Mesodermal cell (in vitro differentiated cells): ENCODE measurements around the gene JMJD1C.

ENCODE experiments used
- H3K27ac ChIP-seq: 2 replicates; pipeline ENCODE4 v1.7.0; 2013; ENCODE audit warnings: mild to moderate bottlenecking, low read depth, low read length, moderate library complexity; ENCODE audit not compliant: severe bottlenecking
- H3K36me3 ChIP-seq: 2 replicates; pipeline ENCODE4 v1.7.1; 2013; ENCODE audit warnings: mild to moderate bottlenecking, low read length, moderate library complexity; ENCODE audit not compliant: control insufficient read depth, insufficient read depth
- H3K4me1 ChIP-seq: one replicate; pipeline ENCODE4 v1.7.1; 2013; ENCODE audit warnings: mild to moderate bottlenecking, low read length; ENCODE audit not compliant: insufficient read depth, control insufficient read depth, poor library complexity, severe bottlenecking
- H3K4me3 ChIP-seq: 2 replicates; pipeline ENCODE4 v1.7.0; 2013; ENCODE audit warnings: low read length, control low read depth, mild to moderate bottlenecking; ENCODE audit not compliant: insufficient read depth, poor library complexity, severe bottlenecking; ENCODE audit errors: extremely low read depth
- H3K9me3 ChIP-seq: 2 replicates; pipeline ENCODE4 v1.7.1; 2013; ENCODE audit warnings: mild to moderate bottlenecking, low read length, moderate library complexity; ENCODE audit not compliant: control insufficient read depth
- WGBS, 2 experiments: methylation state at CpG; one replicate each; pipeline ENCODE4 v1.1.5; 2013; ENCODE audit warnings: missing lambda C conversion rate in 2 of 2; ENCODE audit not compliant: insufficient coverage in 2 of 2; 5-methylcytosine and 5-hydroxymethylcytosine counted together

The JMJD1C gene

DNA sequence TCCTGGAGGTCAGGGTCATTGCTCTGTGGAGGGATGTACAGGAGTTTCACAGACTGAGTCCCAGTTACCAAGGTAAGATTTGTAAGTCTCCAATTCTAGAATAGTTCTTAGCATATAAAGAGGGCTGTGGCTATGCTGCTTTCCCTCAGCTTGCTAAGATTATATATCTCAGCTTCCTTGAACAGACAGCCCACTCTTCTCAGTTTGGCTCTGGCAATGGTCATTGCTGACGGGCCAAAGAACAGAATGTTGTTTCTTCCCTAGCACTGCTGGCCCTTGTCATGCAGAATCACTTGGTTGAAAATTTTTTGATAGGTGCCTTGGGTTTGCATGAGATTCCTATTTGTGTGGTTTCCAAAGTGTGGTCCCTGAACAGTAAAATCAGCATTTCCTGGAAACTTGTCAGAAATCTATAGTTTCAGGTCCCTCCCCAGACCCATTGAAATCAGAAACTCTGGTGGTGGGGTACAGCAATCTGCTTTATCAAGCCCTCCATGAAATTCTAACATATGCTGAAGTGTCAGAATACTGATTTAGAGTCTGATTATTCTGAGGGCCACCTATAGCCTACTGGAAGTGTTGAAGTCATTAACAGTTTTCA, 294.4 kb downstream of the JMJD1C start:
- Histone ChIP-seq H3K36me3 (peaks cover 71% of the 10 kb centered on the region), H3K4me1 (peaks cover 6% of the 10 kb centered on the region), H3K4me3 (no peak overlapping the region), H3K27ac (no peak overlapping the region), H3K9me3 (no peaks in the 10 kb centered on the region)
- no CpG with 5 or more reads among the region's 1 CpG for WGBS, 2 experiments

DNA sequence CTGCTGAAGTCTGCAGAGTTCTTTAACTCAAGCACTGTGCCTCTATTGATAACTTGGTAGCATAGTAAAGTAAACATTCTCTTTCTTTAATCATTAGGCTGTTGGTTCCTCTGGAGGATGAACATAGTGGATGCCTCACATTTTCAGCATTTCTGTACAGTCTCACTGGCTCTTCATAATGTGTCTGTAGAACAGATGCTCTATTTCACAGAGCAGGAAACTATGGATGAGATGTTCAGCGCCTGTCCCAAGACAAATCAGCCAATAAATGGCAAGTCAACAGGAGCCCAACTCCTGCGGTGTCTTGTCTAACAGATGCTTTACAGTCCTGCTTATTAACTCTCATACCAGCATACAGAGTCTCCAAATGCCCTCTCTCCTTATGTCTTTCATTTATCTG, 296.2 kb downstream of the JMJD1C start:
- Histone ChIP-seq H3K9me3 (no peaks in the 10 kb centered on the region), H3K4me1 (peaks cover 6% of the 10 kb centered on the region), H3K27ac (no peak overlapping the region), H3K36me3 (peaks cover 74% of the 10 kb centered on the region), H3K4me3 (no peak overlapping the region)
- 91 to 100% methylated on average over 1 to 2 of the region's 2 CpGs for WGBS, 2 experiments

DNA sequence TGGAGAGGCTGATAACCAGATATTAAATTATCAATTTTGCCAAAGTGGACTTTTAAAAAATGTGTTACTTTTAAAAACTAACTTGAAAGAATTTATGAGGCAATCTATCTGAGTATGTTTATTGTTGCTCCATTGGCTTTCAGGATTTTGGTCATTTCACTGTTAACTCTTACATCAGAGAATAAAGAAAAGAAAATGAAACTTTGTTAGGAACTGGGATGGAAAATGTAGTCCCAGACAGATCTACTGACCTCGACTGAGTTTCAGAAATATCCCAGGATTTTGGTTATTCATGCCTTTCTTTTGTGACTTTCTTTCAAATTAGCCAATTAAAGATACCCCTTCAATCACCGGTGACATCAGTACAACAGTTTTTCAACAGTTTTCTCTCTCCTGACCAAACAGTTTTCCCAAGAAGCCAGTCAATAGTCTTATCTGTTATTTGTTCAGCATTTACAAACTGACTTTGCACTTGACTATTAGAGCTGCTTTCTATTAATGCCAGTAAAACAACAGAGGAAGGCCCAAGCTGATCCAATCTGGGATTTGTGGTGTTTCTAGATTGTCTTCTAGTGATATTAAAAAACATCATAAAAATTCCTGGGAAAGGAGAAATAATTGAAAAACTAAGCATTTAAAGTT, 296.8 kb downstream of the JMJD1C start:
- peaks cover 6% of the 10 kb centered on the region for H3K4me1 ChIP-seq
- H3K27ac ChIP-seq: no peak overlapping the region
- no peaks in the 10 kb centered on the region for H3K9me3 ChIP-seq
- H3K36me3 ChIP-seq: peaks cover 76% of the 10 kb centered on the region
- no peak overlapping the region for H3K4me3 ChIP-seq
- 86 to 91% methylated on average over 2 of the region's 2 CpGs for WGBS, 2 experiments

DNA sequence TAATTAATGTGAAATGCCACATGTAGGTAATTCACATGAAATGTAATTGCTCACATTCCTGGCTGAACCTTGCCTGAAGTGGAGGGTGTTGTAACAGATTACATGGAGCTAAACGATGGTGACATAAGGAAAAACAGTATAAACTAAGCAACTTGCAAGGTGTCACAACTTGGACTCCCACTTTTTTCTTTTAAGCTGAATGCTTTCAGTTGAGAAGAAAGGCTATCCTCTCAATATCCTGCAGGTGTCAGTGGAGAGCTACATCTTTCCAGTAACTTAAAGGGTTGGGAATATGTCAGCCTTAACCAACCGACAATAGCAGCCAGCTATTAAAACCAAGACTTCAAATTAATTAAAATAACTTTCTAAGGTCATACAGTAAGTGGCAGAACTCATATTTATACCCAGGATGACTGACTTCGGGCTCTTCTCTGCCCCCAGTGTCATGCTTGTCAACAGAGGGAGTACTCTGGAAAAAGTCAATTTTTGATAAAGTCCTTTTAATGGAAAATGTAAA, 299.0 kb downstream of the JMJD1C start:
- peaks cover 60% of the 10 kb centered on the region for H3K36me3 ChIP-seq
- no peak overlapping the region for H3K4me3 ChIP-seq
- H3K4me1 ChIP-seq: peaks cover 6% of the 10 kb centered on the region
- H3K27ac ChIP-seq: no peak overlapping the region
- WGBS, 2 experiments: 33 to 40% methylated on average over 1 of the region's 3 CpGs
- no peaks in the 10 kb centered on the region for H3K9me3 ChIP-seq

DNA sequence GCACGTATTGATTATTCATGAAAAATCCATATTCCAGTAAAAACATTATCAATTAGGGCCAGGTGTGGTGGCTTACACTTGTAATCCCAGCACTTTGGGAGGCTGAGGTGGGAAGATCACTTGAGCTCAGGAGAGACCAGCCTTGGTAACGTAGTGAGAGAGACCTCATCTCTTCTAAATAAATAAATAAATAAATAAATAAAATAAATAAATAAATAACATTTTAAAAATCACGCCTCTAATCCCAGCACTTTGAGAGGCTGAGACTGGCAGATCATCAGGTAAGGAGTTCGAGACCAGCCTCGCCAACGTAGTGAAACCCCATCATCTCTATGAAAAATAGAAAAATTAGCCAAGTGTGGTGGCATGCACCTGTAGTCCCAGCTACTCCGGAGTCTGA, 300.5 kb downstream of the JMJD1C start:
- no peaks in the 10 kb centered on the region for H3K9me3 ChIP-seq
- peaks cover 2% of the 10 kb centered on the region for H3K4me1 ChIP-seq
- 100% methylated on average over 1 of the region's 7 CpGs for WGBS, 2 experiments
- peaks cover 45% of the 10 kb centered on the region for H3K36me3 ChIP-seq
- no peak overlapping the region for H3K27ac ChIP-seq
- H3K4me3 ChIP-seq: no peak overlapping the region

DNA sequence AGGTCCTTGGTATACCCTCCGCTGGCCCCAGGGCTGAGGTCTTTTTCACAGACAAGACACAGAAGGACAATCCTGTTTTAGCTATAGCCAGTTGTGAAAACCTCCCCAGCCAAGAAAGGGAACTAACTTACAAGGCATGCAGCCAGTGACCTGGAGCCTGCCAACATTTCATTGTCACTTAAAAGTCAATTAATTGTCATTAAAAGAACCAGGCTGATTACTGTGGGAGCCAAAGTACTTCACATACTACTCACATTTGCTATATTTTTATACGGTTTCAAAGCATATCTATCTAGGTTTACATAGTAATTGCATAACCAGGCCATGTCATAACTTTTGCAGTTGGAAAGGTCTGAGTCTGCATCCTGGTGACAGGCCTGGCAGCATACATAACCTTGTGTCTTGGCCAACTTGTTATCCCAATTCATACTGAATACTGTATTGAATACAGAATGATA, 301.6 kb downstream of the JMJD1C start:
- H3K4me3 ChIP-seq: no peak overlapping the region
- H3K4me1 ChIP-seq: no peaks in the 10 kb centered on the region
- no peak overlapping the region for H3K27ac ChIP-seq
- 100% methylated on average over 1 of the region's 2 CpGs for WGBS, 2 experiments
- no peaks in the 10 kb centered on the region for H3K9me3 ChIP-seq
- peaks cover 35% of the 10 kb centered on the region for H3K36me3 ChIP-seq

DNA sequence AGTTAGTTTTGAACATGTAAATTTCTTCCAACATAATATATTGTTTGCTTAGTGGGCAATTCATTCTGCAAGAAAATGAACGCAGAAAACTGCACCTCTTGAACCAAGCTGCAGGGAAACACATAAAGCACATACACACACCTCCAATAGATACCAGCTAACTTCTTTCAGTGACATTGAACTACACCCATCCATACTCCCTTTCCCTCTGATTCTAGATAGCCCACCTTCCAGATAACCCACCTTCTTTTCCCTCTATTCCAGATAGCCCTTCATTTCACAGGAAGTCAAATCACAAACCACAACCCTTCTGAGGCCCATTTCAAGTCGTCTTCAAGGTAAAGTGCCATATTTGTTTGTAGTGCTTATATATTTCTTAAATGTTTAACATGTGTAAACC, 304.2 kb downstream of the JMJD1C start:
- Histone ChIP-seq H3K27ac (no peak overlapping the region), H3K4me1 (no peaks in the 10 kb centered on the region), H3K4me3 (no peak overlapping the region), H3K36me3 (peaks cover 26% of the 10 kb centered on the region), H3K9me3 (no peaks in the 10 kb centered on the region)
- WGBS, 2 experiments: 100% methylated on average over 1 of the region's 2 CpGs; no CpG with 5 or more reads in 1 of the 2 experiments

DNA sequence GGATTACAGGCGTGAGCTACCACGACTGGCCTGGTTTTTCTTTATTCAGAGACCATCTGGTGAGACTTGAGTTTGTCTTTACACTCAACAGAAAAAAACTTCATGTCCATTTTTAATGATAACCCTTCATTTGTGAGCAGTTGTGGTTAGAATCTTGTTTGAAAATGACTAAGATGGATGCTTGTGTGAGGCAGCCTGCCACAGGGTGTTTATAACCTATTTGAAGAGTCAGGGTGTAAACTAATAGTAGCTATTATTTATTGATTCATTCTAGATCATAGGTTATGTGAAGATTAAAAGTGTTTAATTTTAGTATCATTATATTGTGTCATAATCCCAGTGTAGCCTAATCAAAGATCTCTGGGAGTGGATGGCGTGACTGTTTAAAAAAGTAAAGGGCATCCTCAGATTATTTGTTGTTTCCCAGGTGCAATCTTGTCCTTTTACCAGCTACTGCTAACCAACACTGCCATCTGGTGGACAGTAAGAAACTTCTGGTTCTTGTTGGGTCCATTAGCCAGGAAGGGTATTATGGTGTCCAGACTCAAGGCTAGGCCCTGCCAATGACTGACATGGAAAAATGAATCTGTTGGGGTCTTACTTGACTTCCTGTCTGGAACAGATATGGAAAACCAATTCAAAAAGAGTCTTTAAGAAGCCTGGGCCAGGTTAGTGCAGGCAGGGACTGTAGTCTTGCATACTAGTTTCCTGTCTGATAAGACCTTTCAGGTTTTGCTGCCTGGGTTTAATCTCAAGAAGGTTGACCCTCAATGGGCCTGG, 307.7 kb downstream of the JMJD1C start:
- Histone ChIP-seq H3K4me1 (no peaks in the 10 kb centered on the region), H3K4me3 (no peak overlapping the region), H3K27ac (no peak overlapping the region), H3K9me3 (no peaks in the 10 kb centered on the region), H3K36me3 (peaks cover 25% of the 10 kb centered on the region)
- 83 to 100% methylated on average over 2 of the region's 3 CpGs for WGBS, 2 experiments

DNA sequence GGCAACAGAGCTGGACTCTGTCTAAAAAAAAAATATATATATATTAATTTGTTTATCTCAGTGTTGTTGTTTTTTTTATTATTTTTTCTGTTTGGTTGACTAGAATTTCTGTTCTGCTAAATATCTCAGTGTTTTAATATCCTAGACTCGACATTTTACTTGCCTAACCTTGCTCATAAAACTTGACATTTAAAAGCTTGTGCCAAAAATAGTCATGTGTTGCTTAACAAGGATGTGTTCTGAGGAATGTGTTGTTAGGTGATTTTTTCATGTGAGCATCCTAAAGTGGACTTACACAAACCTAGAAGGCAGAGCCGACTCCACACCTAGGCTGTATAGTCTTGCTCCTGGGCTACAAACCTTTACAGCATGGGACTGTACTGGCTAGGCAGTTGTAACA, 309.5 kb downstream of the JMJD1C start:
- no peak overlapping the region for H3K27ac ChIP-seq

DNA sequence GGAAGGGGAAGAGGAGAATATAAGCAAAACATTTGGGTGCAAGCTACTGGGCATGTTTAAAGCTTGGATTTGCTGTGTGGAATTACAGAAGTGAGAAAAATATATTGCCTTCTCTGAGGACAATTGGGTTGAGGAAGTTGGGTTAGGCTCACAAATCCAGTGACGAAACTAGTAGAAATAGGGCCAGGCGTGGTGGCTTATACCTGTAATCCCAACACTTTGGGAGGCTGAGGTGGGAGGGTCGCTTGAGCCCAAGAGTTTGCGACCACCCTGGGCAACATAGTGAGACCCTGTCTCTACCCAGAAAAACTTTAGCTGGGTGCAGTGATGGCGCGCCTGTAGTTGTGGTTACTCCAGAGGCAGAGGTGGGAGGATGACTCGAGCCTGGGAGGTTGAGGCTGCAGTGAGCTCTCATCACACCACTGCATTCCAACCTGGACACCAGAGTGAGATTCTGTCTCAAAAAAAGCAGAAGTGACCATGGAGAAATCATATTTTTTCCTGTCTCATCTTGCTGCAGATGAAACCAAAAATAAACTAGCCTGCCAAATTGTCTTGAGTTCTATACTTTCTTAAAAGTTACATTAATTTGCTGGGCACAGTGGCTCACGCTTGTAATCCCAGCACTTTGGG, 310.3 kb downstream of the JMJD1C start:
- Histone ChIP-seq H3K36me3 (peaks cover 40% of the 10 kb centered on the region), H3K4me1 (no peaks in the 10 kb centered on the region), H3K27ac (no peak overlapping the region), H3K9me3 (no peaks in the 10 kb centered on the region), H3K4me3 (no peak overlapping the region)
- WGBS, 2 experiments: 95 to 96% methylated on average over 4 to 5 of the region's 8 CpGs

More for the DNA sequence above, 309.5 kb downstream of the JMJD1C start:
- H3K4me3 ChIP-seq: no peak overlapping the region
- H3K4me1 ChIP-seq: no peaks in the 10 kb centered on the region
- H3K9me3 ChIP-seq: no peaks in the 10 kb centered on the region
- no CpG with 5 or more reads among the region's 2 CpGs for WGBS, 2 experiments
- H3K36me3 ChIP-seq: peaks cover 36% of the 10 kb centered on the region
